ENCODE data around the gene BLMH.
A peak's percentile ranks its signal among the peaks of the same experiment; 100 is the strongest.

The BLMH gene, protein sequence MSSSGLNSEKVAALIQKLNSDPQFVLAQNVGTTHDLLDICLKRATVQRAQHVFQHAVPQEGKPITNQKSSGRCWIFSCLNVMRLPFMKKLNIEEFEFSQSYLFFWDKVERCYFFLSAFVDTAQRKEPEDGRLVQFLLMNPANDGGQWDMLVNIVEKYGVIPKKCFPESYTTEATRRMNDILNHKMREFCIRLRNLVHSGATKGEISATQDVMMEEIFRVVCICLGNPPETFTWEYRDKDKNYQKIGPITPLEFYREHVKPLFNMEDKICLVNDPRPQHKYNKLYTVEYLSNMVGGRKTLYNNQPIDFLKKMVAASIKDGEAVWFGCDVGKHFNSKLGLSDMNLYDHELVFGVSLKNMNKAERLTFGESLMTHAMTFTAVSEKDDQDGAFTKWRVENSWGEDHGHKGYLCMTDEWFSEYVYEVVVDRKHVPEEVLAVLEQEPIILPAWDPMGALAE

DNA sequence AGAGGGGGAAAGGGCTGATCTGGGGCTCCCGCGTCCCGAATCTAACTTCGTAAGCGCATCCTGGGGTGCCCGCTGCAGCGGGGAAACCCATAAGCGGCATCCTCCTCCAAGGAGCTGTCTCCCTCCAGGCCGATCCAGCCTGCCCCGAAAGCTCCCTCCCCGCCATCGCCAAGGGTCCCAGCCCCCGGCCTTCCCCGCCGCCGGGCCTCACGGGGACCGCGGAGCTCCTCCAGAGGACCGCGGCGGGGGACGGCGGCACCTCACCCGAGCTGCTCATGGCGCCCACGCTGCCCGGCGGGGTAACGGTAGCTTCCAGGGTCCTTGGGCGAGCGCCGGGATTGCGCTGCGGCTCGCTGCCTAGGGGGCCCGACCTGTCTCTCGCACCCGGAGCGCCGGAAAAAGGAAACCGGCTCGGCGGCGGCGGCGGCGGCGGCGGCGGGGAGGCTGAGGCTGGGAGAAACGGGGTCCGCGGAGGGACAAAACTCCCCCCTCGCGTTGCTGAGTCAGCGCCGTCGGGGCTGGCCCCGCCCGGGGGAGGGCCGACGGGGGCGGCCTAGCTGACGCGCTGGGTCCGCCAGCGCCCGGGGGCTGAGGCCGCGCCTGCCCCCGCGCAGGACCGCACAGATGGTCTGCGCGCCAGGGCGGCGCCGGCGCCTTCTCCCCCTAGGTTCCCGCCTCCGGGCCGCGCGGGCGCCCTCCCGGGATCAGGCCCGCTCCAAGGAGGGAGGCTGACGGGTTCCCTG, at the start of gene BLMH:
BLMH (minus strand) TSS at position 402 of the 743 bp plus-strand sequence; CDS start at position 277, 125 bp downstream.
- DNase-seq (ENCODE audit: low read depth in 2 of 2, low spot score in 1 of 2): peak; percentile 52 to 66

DNA sequence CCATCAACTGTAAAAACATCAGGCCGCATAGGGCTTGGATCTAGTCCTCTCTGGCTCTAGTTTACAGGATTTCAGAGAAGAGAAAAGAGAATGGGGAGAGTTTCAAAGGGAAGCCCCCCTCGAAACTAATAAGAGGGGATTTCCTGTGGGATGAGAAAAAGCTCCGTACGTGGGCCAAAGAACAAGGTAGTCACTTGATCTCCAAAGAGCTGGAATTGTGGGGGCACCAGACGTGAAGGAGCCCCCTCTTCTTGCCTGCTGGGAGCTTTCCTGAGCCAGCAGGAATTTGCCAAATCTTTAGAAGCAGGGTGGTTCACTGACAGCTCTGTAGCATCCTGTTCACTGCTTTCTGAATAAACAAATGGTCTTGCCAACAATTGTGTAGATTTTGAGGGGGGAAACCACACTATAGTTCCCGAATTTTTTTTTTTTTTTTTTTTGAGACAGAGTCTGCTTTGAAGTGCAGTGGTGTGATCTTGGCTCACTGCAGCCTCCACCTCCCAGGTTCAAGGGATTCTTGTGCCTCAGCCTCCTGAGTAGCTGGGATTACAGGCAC, 49.1 kb upstream of the BLMH start:
- no peak for DNase-seq (ENCODE audit: low read depth in 2 of 2, low spot score in 1 of 2)

DNA sequence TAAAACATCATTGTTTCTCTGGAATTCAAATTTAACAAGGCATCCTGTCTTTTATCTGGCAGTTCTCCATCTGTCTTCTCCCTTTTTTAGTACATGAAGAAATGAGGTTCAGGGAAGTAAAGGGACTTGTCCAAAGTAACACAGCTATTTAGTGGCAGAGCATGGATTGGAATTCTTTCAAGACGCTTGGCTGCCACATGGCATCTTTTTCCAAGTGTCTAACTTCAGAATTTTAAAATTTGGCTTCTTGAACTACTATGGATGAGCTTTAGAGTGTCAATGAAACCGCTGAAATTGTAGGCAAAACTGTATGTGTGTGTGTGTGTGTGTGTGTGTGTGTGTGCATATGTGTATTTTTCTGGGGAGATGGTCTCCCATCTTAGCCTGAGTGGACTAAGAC, 47.3 kb upstream of the BLMH start:
- DNase-seq (ENCODE audit: low read depth in 2 of 2, low spot score in 1 of 2): no peak

DNA sequence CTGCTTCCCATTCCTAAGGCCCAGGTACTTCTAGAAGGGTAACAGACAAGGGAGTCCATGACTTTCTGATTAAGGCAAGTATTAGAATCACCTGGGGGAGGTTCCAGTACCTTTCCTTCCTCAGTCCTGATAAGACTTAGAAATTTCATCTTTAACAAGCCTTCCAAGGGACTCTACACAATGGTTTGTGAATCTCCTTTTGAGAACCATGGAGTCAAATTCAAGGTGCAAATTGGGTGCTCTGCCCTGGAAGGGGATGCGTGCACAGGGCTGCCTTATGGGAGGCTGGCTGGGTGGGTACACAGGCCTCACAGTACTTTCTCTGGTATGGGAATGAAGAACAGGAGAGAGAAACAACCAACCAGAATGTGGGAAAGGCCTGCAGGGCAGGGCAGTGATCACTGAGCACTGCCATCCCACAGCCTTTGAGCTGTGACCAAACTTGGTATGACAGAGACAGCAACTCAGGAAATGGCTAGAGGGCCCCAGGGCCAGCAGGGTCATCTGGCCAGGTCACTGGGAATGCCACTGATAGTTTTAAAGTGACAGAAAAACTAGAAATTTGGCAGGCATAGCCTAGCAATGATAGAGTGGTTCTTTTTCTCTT, 45.8 kb upstream of the BLMH start:
- no peak for DNase-seq (ENCODE audit: low read depth in 2 of 2, low spot score in 1 of 2)

DNA sequence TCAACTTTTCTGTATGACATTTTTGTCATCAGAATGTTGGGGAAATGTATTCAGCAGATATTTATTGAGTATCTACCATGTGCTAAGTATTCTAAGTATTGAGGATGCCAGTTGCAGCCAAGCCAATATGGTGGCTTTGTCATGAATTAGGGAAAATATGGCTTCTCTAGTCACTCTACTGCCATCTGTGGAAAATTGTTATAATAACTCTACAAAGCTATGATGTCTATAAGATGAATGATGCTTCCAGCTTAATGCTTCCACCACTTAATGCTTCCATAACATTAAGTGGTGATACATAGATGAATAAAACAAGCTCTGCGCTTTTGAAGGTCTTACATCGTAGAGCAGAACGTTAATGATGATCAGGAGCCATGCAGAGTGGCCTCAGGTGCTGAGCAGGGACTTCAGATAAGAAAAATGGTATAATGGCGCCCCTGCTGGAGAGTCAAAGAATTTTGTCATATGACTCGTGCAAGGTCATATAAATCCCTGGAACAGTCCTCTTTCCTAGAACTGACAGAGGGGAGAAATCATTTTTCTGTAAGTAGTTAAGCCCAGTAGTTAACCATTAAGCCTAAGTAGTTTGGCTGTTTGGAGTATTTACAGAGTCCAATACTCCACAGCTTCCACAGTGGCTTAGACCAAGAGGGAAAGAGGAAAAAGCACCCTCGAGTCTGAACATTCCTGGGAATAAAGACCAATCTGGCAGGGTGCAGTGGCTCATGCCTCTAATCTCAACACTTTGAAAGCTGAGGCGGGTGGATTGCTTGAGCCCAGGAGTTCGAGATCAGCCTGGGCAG, 44.8 kb upstream of the BLMH start:
- DNase-seq (ENCODE audit: low read depth in 2 of 2, low spot score in 1 of 2): peak in 1 of 2 donors; percentile 35

DNA sequence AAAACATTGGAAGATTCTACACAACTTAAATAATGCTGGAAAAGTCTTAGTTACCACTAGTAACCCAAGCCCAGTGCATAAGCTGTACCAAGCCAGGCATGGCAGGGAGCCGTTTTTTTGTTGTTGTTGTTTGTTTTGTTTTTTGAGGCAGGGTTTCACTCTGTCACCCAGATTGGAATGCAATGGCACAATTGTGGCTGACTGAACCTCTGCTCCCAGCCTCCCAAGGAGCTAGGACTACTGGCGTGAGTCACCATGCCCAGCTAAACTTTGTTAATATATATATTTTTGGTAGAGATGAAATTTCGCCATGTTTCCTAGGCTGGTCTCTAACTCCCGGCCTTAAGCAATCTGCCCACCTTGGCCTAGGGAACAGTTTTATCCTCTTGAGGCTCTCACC, 42.7 kb upstream of the BLMH start:
- no peak for DNase-seq (ENCODE audit: low read depth in 2 of 2, low spot score in 1 of 2)

DNA sequence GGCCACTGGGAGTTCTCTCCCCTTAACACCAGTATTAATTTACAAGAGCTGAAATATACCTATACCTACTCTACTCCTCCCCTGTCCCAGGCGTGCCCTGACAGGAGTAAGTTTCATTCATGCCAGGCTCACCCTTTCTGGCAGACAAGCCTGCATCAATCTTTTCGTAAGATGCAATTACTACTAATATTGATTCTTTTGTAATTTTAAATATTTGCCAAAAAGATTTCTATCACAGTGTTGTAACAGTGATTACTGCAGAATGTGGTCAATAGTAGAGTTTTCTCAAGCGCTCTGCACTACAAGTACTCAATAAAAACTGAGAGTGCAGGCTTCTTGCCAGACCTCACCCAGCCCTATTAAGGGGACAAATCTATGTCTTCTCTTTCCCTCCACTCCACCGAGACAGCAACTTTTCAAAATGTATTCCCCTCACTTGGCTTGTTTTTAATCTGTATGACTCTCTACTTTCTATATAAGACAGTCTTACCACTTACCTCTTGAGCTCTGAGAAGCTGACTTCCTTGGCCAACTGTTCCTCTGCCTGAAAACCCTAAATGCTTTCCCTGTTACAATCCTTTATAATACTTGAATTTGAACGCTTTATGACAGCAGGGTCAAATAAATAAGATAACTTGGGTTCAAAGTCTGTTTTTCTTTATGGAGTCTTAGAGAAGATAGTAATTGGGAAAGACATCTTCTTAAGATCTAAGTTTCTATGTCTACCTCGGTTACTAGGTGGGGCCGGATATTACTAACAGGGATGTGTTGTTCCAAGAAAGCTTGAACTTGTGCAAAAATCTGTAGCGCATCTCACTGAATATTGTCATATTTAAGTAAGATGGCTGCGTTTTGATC, 42.0 kb upstream of the BLMH start, which contains the start of gene TMIGD1:
TMIGD1 (minus strand) TSS at position 555 of the 858 bp plus-strand sequence. CDS start 1,924 bp downstream, outside the sequence.
- no peak for DNase-seq (ENCODE audit: low read depth in 2 of 2, low spot score in 1 of 2)

DNA sequence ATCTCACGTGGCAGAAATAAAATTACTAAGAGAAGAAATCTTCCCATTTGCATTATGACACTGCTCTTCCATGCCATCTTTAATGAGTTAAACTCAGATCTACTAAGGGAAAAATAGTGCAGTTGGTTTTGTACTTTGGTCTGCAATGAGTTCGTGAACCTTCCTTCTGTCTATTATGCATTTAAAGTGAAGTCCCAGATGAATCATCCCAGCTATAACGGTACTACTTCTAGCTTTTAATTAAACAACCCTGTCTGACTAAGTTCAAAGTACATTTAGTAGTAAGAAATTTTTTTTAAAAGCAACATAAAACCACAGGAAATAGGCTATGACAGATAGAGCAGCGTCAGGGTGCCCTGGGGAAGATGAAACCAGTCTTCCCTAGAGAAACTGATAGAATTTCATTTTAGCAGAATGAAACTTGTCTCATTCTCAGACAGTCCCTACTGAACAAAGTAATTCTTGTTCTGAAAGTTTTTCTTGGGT, 40.4 kb upstream of the BLMH start:
- no peak for DNase-seq (ENCODE audit: low read depth in 2 of 2, low spot score in 1 of 2)

DNA sequence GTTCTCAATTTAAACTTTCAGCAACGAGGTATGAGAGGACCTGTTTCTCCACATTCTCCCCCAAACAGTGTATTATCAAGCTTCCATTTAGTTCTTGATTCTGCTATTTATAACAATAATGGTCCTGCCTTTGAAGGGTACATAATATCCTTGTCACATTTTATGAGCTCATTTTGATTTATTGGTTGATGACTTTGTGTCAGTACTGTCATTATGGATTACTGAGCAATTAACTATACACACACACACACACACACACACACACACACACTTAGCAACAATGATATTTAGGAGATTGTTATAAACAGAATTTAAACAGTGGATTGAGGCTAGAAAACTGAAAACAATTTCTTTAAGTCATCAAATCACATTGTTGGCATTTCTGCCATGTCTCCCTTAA, 35.1 kb upstream of the BLMH start:
- DNase-seq (ENCODE audit: low read depth in 2 of 2, low spot score in 1 of 2): no peak

DNA sequence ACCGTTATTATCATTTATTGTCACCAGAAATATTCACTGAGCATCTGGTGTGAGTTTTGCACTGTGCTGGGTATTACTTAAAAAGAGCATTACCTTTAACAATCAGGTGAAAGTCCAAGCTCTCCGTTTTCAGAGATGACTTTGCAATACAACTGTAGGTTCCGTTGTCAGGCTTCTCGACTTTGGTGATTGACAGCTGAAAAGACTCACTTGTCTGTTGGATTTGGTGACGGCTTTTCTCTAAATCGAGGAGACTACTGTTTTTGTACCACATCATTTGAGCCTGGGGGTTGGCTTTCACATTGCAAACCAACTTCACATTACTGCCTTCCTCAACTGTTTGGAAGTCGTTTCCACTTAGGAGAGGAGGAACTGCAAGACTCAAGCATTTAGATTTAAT, 33.0 kb upstream of the BLMH start:
- DNase-seq (ENCODE audit: low read depth in 2 of 2, low spot score in 1 of 2): no peak

DNA sequence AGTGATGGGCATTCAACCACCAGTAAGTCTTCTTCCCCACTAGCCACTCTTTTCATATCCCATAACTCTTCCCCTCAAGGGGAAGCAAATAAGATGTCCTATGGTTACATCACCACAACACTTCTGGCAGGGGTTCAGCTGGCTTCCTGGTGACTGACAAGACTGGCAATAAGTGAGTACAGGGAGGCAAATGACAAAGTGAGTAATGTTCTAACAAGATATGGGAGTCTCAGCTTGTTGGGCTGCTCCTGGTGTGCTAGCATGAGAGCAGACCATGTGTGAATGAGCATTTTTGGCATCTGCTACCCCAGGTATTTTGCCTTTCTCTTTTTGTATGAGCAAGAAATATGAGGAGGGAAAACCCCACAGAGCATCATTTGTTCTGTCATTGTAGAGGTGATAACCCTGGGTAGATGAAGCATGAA, 32.2 kb upstream of the BLMH start:
- DNase-seq (ENCODE audit: low read depth in 2 of 2, low spot score in 1 of 2): no peak

DNA sequence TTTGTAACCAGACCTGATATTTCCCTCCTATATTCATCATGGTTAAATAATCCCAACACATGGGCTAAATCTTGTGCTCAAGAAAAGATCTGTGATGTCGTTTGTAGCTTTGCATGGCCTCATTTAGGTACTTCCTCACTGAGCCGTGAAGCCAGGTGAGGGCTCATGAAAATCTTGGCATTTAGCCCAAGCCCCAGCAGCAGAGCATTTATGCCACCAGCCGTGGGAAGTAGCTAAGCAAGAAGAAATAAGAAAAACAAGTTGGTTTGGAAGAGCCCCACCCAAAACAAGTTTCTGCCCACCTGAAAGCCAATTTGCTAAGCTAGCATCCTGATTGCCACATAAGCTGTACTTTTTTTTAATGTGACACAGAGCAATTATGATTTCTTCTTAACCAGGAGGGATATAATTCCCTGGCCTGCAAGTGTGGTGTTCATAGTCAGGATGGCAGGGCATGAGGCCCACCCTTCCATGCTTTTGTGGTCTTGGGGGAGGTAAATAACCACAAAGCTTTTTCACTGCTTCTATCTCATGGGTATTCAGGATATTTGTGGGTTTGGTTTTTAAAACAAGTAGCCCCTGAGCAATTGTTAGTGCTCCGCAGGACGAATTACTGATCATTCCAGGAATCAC, 31.6 kb upstream of the BLMH start:
- no peak for DNase-seq (ENCODE audit: low read depth in 2 of 2, low spot score in 1 of 2)

DNA sequence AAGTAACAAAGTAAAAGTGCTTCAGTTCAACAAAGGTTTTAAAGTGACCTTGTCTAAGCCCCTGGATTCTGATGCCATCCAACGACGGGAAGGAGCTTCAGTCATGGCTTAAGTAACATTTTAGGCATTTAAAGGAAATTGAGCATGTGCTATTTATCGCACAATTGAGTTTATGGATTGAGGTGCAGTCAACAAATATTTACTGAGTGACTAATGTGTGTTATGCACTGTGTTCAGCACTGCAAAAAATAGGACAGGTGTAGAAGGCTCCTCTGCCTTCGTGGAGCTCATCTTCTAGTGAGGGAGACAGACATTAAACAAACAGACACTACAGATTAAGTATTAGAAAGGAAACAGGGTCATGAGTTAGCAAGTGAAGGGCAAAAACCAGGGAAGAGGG, 29.6 kb upstream of the BLMH start:
- no peak for DNase-seq (ENCODE audit: low read depth in 2 of 2, low spot score in 1 of 2)

DNA sequence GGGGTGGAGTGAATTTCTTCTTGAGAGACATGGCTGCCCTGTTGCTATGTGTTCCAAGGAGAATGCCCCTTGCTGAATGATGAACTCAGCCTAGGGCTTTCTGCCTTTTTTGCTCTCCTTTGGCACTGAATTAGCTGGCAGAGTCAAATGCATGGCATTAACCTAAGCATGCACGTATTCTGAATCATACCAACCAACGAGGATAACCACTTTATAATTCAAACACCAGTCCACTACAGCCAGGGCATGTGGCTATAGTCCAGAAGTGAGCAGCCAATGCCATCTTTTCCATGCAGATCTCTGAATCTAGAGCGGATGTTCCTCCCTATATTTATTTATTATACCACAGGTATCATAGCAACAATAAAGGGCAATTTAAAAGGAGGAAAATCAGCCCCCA, 26.4 kb upstream of the BLMH start:
- no peak for DNase-seq (ENCODE audit: low read depth in 2 of 2, low spot score in 1 of 2)

DNA sequence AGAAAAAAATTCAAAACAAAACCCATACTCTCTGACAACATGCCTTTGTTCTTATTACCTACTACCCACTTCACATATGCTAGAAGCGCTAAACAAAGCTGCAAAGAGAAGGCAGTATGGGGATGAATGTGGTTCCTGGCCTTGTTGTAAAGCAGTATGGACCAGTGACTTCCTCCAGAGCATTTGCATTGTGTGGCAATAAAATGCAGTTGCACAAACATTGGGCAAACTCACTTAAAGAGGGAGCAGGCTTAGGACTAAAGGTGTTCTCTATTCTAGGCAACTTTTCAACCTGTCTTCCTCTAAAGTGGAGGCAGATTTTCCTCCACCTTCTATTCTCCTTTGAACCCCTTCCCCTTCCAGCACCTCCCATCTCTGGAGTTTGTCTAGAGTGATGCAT, 25.0 kb upstream of the BLMH start:
- DNase-seq (ENCODE audit: low read depth in 2 of 2, low spot score in 1 of 2): no peak

DNA sequence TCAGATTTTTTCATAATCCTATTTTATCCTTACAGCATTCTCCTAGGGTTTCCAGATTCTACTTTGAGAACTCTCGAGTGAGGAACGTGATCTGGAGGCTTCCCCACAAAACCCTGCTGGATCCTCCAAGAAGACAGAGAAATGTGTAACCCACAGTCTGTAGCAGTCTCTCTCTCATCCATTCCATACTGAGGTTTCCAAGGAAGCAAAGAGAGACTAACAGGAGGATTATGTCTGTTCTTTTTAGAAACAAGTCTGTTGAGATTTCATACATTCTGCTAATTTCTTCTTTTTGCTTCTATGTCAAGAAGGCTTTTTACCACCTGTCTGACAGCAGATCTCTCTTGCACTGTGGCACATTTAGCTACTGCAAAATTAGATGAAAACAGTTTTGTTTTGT, 23.4 kb upstream of the BLMH start:
- DNase-seq (ENCODE audit: low read depth in 2 of 2, low spot score in 1 of 2): no peak

DNA sequence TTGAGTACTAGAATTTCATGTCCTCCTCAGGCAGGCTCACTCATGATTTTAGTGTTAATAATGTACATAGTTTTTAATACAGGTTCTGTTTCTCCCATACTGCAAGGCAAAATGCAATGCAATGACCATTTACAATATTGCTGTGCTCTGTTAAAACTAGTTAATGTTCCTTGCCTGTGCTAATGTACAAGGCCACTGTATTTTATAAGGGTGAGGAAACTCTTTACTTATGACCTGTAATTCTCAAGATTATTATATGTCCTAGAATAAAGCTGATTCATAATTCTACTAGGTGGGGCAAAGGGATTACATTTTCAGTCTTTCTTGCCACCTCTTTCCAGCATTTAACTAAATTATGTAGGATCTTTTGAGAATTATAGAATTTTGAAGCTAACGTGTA, 22.7 kb upstream of the BLMH start:
- DNase-seq (ENCODE audit: low read depth in 2 of 2, low spot score in 1 of 2): no peak

DNA sequence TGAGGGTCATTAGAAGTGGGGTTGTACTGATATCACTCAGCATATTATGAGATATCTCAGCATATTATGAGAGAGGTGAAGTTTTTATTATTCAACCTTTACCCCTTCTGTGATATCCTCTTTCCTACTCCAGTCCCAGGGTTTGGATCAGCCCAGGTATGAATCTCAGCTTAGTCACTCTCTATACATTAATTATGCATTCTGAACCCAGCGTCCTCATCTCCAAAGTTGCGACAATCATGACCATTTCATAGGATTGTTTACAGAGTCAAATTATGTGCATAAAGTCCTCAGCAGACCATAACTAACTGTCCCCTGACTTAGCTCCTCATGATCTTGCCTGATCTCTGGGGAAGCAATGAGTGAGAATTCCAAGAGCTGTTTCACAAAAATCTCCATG, 20.5 kb upstream of the BLMH start:
- DNase-seq (ENCODE audit: low read depth in 2 of 2, low spot score in 1 of 2): no peak

DNA sequence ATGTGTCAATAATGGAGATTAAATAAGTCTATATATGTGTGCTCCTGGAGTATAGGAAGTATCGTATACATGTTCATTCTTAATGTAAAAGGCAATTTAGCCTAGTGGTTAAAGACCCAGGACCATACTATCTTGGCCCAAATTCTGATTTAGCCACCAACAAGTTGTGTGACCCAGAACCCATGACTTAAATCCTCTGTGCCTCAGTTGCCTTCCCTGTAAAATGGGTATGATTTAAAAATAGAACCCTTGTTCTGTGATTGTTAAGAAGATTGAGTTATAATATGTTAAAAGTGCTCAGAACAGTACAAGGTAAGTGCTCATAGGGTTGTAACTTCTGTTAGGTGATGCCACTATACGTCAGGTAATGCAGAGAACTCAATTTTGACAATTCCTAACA, 18.8 kb upstream of the BLMH start:
- no peak for DNase-seq (ENCODE audit: low read depth in 2 of 2, low spot score in 1 of 2)

All from stimulated activated CD8-positive, alpha-beta memory T cell treated with anti-CD3 and anti-CD28 coated beads, Interleukin-4, amount 100 ng/mL, for 1 hour (primary cell).